H9 (cell line): ENCODE data around the gene SQOR. TPM values are rescaled to one million over a fixed set of nuclear protein-coding genes. Genes with fewer than 3 reads are reported as not detected.

ENCODE experiments used
- DNase-seq: peaks from one replicate; pipeline ENCODE4 v3.0.0-alpha.2; 2017
- H2AFZ ChIP-seq: one replicate; pipeline ENCODE4 v1.6.1; 2013; ENCODE audit warnings: mild to moderate bottlenecking, low read length, control low read depth, moderate library complexity
- H2AK5ac ChIP-seq: 2 replicates; pipeline ENCODE4 v1.6.1; 2013; ENCODE audit warnings: low read length, control low read depth, mixed read lengths; ENCODE audit not compliant: insufficient read length
- H2BK120ac ChIP-seq: one replicate; pipeline ENCODE4 v1.6.1; 2013; ENCODE audit warnings: low read depth, mild to moderate bottlenecking, low read length, control low read depth, inconsistent platforms; ENCODE audit not compliant: poor library complexity, severe bottlenecking
- H2BK12ac ChIP-seq: 2 replicates; pipeline ENCODE4 v1.6.1; 2013; ENCODE audit warnings: low read length, control low read depth, mixed read lengths, low read depth; ENCODE audit not compliant: insufficient read length
- H2BK15ac ChIP-seq: 2 replicates; pipeline ENCODE4 v1.6.1; 2013; ENCODE audit warnings: low read depth, low read length, control low read depth
- H2BK20ac ChIP-seq: one replicate; pipeline ENCODE4 v1.6.1; 2013; ENCODE audit warnings: low read depth, mild to moderate bottlenecking, low read length, control low read depth, inconsistent platforms; ENCODE audit not compliant: poor library complexity, severe bottlenecking
- H2BK5ac ChIP-seq: 2 replicates; pipeline ENCODE4 v1.6.1; 2013; ENCODE audit warnings: low read length, control low read depth, mixed read lengths; ENCODE audit not compliant: insufficient read length
- H3K14ac ChIP-seq: 2 replicates; pipeline ENCODE4 v1.6.1; 2013; ENCODE audit warnings: low read length, control low read depth; ENCODE audit not compliant: insufficient read depth
- H3K18ac ChIP-seq: 2 replicates; pipeline ENCODE4 v1.6.1; 2013; ENCODE audit warnings: low read depth, mild to moderate bottlenecking, mixed read lengths, low read length, control low read depth; ENCODE audit not compliant: insufficient read length
- H3K23ac ChIP-seq: 2 replicates; pipeline ENCODE4 v1.6.1; 2013; ENCODE audit warnings: low read length, control low read depth, mixed read lengths, low read depth; ENCODE audit not compliant: insufficient read length
- H3K23me2 ChIP-seq: 2 replicates; pipeline ENCODE4 v1.6.1; 2013; ENCODE audit warnings: low read depth, mild to moderate bottlenecking, mixed read lengths, low read length, control low read depth; ENCODE audit not compliant: insufficient read length, poor library complexity, severe bottlenecking
- H3K27ac ChIP-seq: 2 replicates; pipeline ENCODE4 v1.5.1; 2013; ENCODE audit warnings: low read length, control low read depth, mixed read lengths, low read depth; ENCODE audit not compliant: insufficient read length
- H3K27me3 ChIP-seq: 2 replicates; pipeline ENCODE4 v1.6.1; 2013; ENCODE audit warnings: low read length, control low read depth, inconsistent platforms; ENCODE audit not compliant: insufficient read depth
- H3K4ac ChIP-seq: 2 replicates; pipeline ENCODE4 v1.6.1; 2013; ENCODE audit warnings: low read depth, mild to moderate bottlenecking, control low read depth, inconsistent platforms, low read length, moderate library complexity
- H3K4me1 ChIP-seq: 2 replicates; pipeline ENCODE4 v1.6.1; 2013; ENCODE audit warnings: low read length, control low read depth, inconsistent platforms; ENCODE audit not compliant: insufficient read depth
- H3K4me2 ChIP-seq: 2 replicates; pipeline ENCODE4 v1.6.1; 2013; ENCODE audit warnings: low read length, control low read depth, mixed read lengths; ENCODE audit not compliant: insufficient read length, insufficient read depth
- H3K56ac ChIP-seq: 2 replicates; pipeline ENCODE4 v1.6.1; 2013; ENCODE audit warnings: low read depth, mild to moderate bottlenecking, mixed read lengths, low read length, control low read depth; ENCODE audit not compliant: insufficient read length
- H3K79me1 ChIP-seq: 2 replicates; pipeline ENCODE4 v1.6.1; 2013; ENCODE audit warnings: low read depth, mild to moderate bottlenecking, moderate library complexity, low read length, control low read depth, inconsistent platforms; ENCODE audit not compliant: insufficient read depth, poor library complexity, severe bottlenecking
- H3K79me2 ChIP-seq: 2 replicates; pipeline ENCODE4 v1.6.1; 2013; ENCODE audit warnings: low read length, control low read depth, inconsistent platforms; ENCODE audit not compliant: insufficient read depth
- H3K9ac ChIP-seq: 2 replicates; pipeline ENCODE4 v1.6.1; 2013; ENCODE audit warnings: low read length, control low read depth, mixed read lengths; ENCODE audit not compliant: insufficient read length; ENCODE audit errors: extremely low read depth
- H3K9me3 ChIP-seq: one replicate; pipeline ENCODE4 v1.6.1; 2013; ENCODE audit warnings: low read depth, low read length, inconsistent platforms; ENCODE audit not compliant: control insufficient read depth
- H3T11ph ChIP-seq: one replicate; pipeline ENCODE4 v1.6.1; 2013; ENCODE audit warnings: mild to moderate bottlenecking, low read length, control low read depth, inconsistent platforms
- H4K20me1 ChIP-seq: one replicate; pipeline ENCODE4 v1.6.1; 2013; ENCODE audit not compliant: control insufficient read depth, insufficient read length, insufficient read depth
- H4K5ac ChIP-seq: 2 replicates; pipeline ENCODE4 v1.6.1; 2013; ENCODE audit warnings: low read depth, mild to moderate bottlenecking, mixed read lengths, low read length, control low read depth; ENCODE audit not compliant: insufficient read length
- H4K8ac ChIP-seq: replicated peaks from 2 replicates; pipeline ENCODE4 v1.6.1; 2013; ENCODE audit warnings: low read length, control low read depth, mixed read lengths, low read depth; ENCODE audit not compliant: insufficient read length
- H4K91ac ChIP-seq: 2 replicates; pipeline ENCODE4 v1.6.1; 2013; ENCODE audit warnings: low read depth, mild to moderate bottlenecking, moderate library complexity, mixed read lengths, low read length, control low read depth; ENCODE audit not compliant: insufficient read length
- H3K27ac Mint-ChIP-seq, 3 experiments: 2 replicates in 2 of 3; 3 replicates in 1 of 3; pipeline ENCODE4 v1.8.0; 2020 to 2021; ENCODE audit warnings: mixed read lengths in 3 of 3, mild to moderate bottlenecking in 1 of 3, moderate library complexity in 1 of 3
- H3K27me3 Mint-ChIP-seq: 2 replicates; pipeline ENCODE4 v1.8.0; 2021; ENCODE audit warnings: low read depth, mild to moderate bottlenecking, moderate library complexity, mixed read lengths
- H3K36me3 Mint-ChIP-seq, 3 experiments: 2 replicates in 2 of 3; 3 replicates in 1 of 3; pipeline ENCODE4 v1.8.0; 2020 to 2021; ENCODE audit warnings: low read depth in 3 of 3, mixed read lengths in 3 of 3; ENCODE audit not compliant: insufficient read depth in 1 of 3
- H3K4me1 Mint-ChIP-seq, 2 experiments: 2 replicates each; pipeline ENCODE4 v1.8.0; 2020; ENCODE audit warnings: mixed read lengths in 2 of 2
- H3K4me3 Mint-ChIP-seq, 2 experiments: 2 replicates in 1 of 2; 3 replicates in 1 of 2; pipeline ENCODE4 v1.8.0; 2020 to 2021; ENCODE audit warnings: mild to moderate bottlenecking in 2 of 2, mixed read lengths in 2 of 2, moderate library complexity in 1 of 2
- H3K9me3 Mint-ChIP-seq, 2 experiments: 2 replicates in 1 of 2; 3 replicates in 1 of 2; pipeline ENCODE4 v1.8.0; 2020; ENCODE audit warnings: mild to moderate bottlenecking in 2 of 2, mixed read lengths in 2 of 2, moderate library complexity in 1 of 2
- WGBS: extraction: QIAGEN DNeasy Blood & Tissue Kit; methylation state at CpG from one replicate; pipeline ENCODE4 v1.1.7; 2013; ENCODE audit warnings: missing lambda C conversion rate, low lambda C conversion rate, mixed read lengths; ENCODE audit not compliant: insufficient read length; ENCODE audit errors: extremely low coverage; 5-methylcytosine and 5-hydroxymethylcytosine counted together
- total RNA-seq: library from RNA; stranded (reverse); gene quantifications from 2 replicates; pipeline ENCODE4 v1.2.1, GENCODE V29; 2021
- TF ChIP-seq, protein P1 (sequence below): fragments of 200-600 bp; sonication (generic); conservative IDR thresholded peaks from 3 replicates; pipeline ENCODE4 v1.8.0; 2021; ENCODE audit warnings: antibody characterized with exemption, mild to moderate bottlenecking

The SQOR gene
- total RNA-seq, 1 experiment from 2014 or later = 0.17 TPM

DNA sequence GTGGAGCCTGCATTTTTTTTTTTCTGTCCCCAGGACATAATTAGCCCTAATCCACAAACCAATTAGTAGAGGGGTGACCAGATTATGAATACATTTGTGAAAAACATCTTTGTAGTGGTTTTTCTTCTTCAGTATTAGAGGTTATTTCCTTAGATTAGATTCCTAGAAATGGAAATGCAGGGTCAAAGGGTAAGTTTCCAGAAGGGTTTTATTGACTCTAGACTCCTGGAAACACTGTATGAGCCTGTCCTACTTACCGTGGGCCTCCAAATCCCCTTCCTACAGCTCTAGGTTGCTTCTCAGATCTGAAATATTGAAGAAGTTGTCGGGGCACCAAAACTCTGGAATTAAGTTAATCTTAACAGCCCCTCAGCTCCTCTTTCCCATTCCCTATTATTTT, 22.4 kb downstream of the SQOR start:
- Histone ChIP-seq H3K4me1 (no peaks in the 10 kb centered on the region), H2AK5ac (no peak overlapping the region), H3K14ac (no peak overlapping the region), H2AFZ (no peak overlapping the region), H2BK12ac (no peak overlapping the region), H3K4me2 (no peak overlapping the region), H2BK120ac (no peak overlapping the region), H4K5ac (no peak overlapping the region), H3K23me2 (no peaks in the 10 kb centered on the region), H3K79me2 (no peaks in the 10 kb centered on the region), H2BK15ac (no peak overlapping the region), H3K4ac (no peak overlapping the region), H2BK5ac (no peak overlapping the region), H3T11ph (no peak overlapping the region), H4K91ac (no peak overlapping the region), H2BK20ac (no peak overlapping the region), H3K79me1 (no peaks in the 10 kb centered on the region), H3K56ac (no peak overlapping the region), H4K8ac (no peak overlapping the region), H3K9me3 (no peaks in the 10 kb centered on the region), H3K9ac (no peak overlapping the region), H4K20me1 (no peaks in the 10 kb centered on the region), H3K27me3 (no peaks in the 10 kb centered on the region), H3K27ac (no peak overlapping the region), H3K18ac (no peak overlapping the region), H3K23ac (no peak overlapping the region)
- Mint-ChIP-seq H3K4me3 (no peak overlapping the region), H3K4me1 (peaks cover 10 to 12% of the 10 kb centered on the region in 2 experiments), H3K9me3 (no peaks in the 10 kb centered on the region; a peak in 1 of 5 replicates), H3K27me3 (peaks cover 9% of the 10 kb centered on the region), H3K36me3 (no peaks in the 10 kb centered on the region), H3K27ac (no peak overlapping the region)
- DNase-seq = no peak
- TF ChIP-seq, protein P1, sequence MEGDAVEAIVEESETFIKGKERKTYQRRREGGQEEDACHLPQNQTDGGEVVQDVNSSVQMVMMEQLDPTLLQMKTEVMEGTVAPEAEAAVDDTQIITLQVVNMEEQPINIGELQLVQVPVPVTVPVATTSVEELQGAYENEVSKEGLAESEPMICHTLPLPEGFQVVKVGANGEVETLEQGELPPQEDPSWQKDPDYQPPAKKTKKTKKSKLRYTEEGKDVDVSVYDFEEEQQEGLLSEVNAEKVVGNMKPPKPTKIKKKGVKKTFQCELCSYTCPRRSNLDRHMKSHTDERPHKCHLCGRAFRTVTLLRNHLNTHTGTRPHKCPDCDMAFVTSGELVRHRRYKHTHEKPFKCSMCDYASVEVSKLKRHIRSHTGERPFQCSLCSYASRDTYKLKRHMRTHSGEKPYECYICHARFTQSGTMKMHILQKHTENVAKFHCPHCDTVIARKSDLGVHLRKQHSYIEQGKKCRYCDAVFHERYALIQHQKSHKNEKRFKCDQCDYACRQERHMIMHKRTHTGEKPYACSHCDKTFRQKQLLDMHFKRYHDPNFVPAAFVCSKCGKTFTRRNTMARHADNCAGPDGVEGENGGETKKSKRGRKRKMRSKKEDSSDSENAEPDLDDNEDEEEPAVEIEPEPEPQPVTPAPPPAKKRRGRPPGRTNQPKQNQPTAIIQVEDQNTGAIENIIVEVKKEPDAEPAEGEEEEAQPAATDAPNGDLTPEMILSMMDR = no peak
- WGBS = no CpG with 5 or more reads among the region's 2 CpGs
